HCT116 (cell line): Measurements from ENCODE around the gene CELSR3. TPM values are rescaled to one million over a fixed set of nuclear protein-coding genes. Genes with fewer than 3 reads are reported as not detected.

Experiments used
- ATAC-seq: fragments of 200-7000 bp; cut with Tn5 transposase; 2 replicates; pipeline ENCODE4 v1.9.1; 2020; ENCODE audit warnings: mild to moderate bottlenecking, moderate library complexity
- BruUV-seq: library from RNA; stranded (reverse); fragments of 400-500 nt; replicated peaks from 2 replicates; lab custom pipeline; 2021; lab: Mats Ljungman, UMichigan
- CTCF ChIA-PET: fragments of 300-600 bp; sonication (Branson Sonifier 250); formaldehyde crosslinking; loops from one replicate; lab custom pipeline; 2021; ENCODE audit warnings: antibody characterized with exemption; lab: Charles Lee
- POLR2A ChIA-PET: fragments of 300-600, 350-600 bp; sonication (Branson Sonifier 250); formaldehyde crosslinking; loops from one replicate; lab custom pipeline; 2021; ENCODE audit warnings: antibody characterized with exemption; lab: Charles Lee
- RAD21 ChIA-PET, 2 experiments: fragments of 300-600 bp; sonication (Branson Sonifier 250); formaldehyde crosslinking; loops; one replicate each; lab custom pipeline; 2023; ENCODE audit warnings: low total read pairs in 2 of 2; ENCODE audit not compliant: uncharacterized antibody in 2 of 2, unreplicated experiment in 2 of 2, low non-redundant PET in 1 of 2; lab: Charles Lee
- DNase-seq: peaks from one replicate; pipeline ENCODE4 v3.0.0-alpha.2; 2010; ENCODE audit warnings: low read depth, low spot score
- H2AFZ ChIP-seq: fragments of 200-600 bp; shearing (Covaris generic), sonication (generic); 2 replicates; pipeline ENCODE4 v1.6.1; 2017; ENCODE audit warnings: low read depth, mixed run types, mixed read lengths, antibody characterized with exemption, low read length; ENCODE audit not compliant: poor library complexity, severe bottlenecking
- H3K27ac ChIP-seq: 2 replicates; pipeline ENCODE4 v1.5.1; 2012; ENCODE audit warnings: low read depth, low read length
- H3K27me3 ChIP-seq: fragments of 200-600 bp; sonication (generic); 2 replicates; pipeline ENCODE4 v1.6.1; 2016; ENCODE audit warnings: mixed run types, low read length, mixed read lengths; ENCODE audit not compliant: insufficient read depth
- H3K36me3 ChIP-seq, 2 experiments: fragments of 200-500 bp in 1 of 2; fragments of 200-600 bp in 1 of 2; sonication (Bioruptor generic) in 1 of 2; sonication (generic) in 1 of 2; 2 replicates each; pipeline versions ENCODE4 v1.5.1 to v1.6.1; 2014 to 2016; ENCODE audit warnings: low read length in 2 of 2, inconsistent platforms in 1 of 2, mixed read lengths in 1 of 2, mixed run types in 1 of 2; ENCODE audit not compliant: insufficient read depth in 2 of 2, control insufficient read depth in 1 of 2
- H3K4me1 ChIP-seq, 2 experiments: fragments of 200-600 bp in 1 of 2; sonication (generic) in 1 of 2; 2 replicates each; pipeline versions ENCODE4 v1.5.1 to v1.6.1; 2012 to 2017; ENCODE audit warnings: low read length in 2 of 2, inconsistent platforms in 1 of 2, mild to moderate bottlenecking in 1 of 2, mixed read lengths in 1 of 2, mixed run types in 1 of 2, moderate library complexity in 1 of 2; ENCODE audit not compliant: insufficient read depth in 2 of 2, control insufficient read depth in 1 of 2
- H3K4me2 ChIP-seq: fragments of 200-600 bp; sonication (generic); 2 replicates; pipeline ENCODE4 v1.6.1; 2017; ENCODE audit warnings: mixed run types, low read length, mixed read lengths
- H3K4me3 ChIP-seq, 2 experiments: fragments of 200-600 bp in 1 of 2; sonication (generic) in 1 of 2; replicated peaks in 1 of 2; 2 replicates each; pipeline ENCODE4 v1.5.1; 2011 to 2016; ENCODE audit warnings: low read length in 2 of 2, control low read depth in 1 of 2, low read depth in 1 of 2, mild to moderate bottlenecking in 1 of 2, mixed read lengths in 1 of 2, mixed run types in 1 of 2
- H3K79me2 ChIP-seq: fragments of 200-600 bp; sonication (generic); 2 replicates; pipeline ENCODE4 v1.6.1; 2017; ENCODE audit warnings: mild to moderate bottlenecking, mixed run types, low read length, moderate library complexity, mixed read lengths; ENCODE audit not compliant: insufficient read depth
- H3K9ac ChIP-seq: fragments of 200-600 bp; sonication (generic); 2 replicates; pipeline ENCODE4 v1.6.1; 2016; ENCODE audit warnings: low read length, mixed read lengths
- H3K9me2 ChIP-seq: fragments of 200-600 bp; sonication (generic), shearing (Covaris generic); 2 replicates; pipeline ENCODE4 v1.6.1; 2017; ENCODE audit warnings: mixed run types, mild to moderate bottlenecking, moderate library complexity; ENCODE audit not compliant: insufficient read depth
- H3K9me3 ChIP-seq, 2 experiments: fragments of 200-500 bp in 1 of 2; fragments of 200-600 bp in 1 of 2; sonication (Bioruptor generic) in 1 of 2; sonication (generic) in 1 of 2; 2 replicates each; pipeline ENCODE4 v1.6.1; 2014 to 2017; ENCODE audit warnings: low read length in 2 of 2, mixed read lengths in 2 of 2, inconsistent platforms in 1 of 2, low read depth in 1 of 2, mild to moderate bottlenecking in 1 of 2, mixed run types in 1 of 2, moderate library complexity in 1 of 2; ENCODE audit not compliant: control insufficient read depth in 1 of 2, insufficient read depth in 1 of 2
- H4K20me1 ChIP-seq: fragments of 200-600 bp; sonication (generic), shearing (Covaris generic); 2 replicates; pipeline ENCODE4 v1.6.1; 2017; ENCODE audit warnings: mixed run types, mild to moderate bottlenecking, moderate library complexity; ENCODE audit not compliant: insufficient read depth
- CBX3 ChIP-seq: IDR thresholded peaks from 2 replicates; pipeline ENCODE4 v1.6.1; 2012; ENCODE audit warnings: low read depth
- CEBPB ChIP-seq: IDR thresholded peaks from 2 replicates; pipeline ENCODE4 v1.6.1; 2012; ENCODE audit warnings: low read depth
- EGR1 ChIP-seq: IDR thresholded peaks from 2 replicates; pipeline ENCODE4 v1.6.1; 2012; ENCODE audit warnings: low read depth
- ELF1 ChIP-seq: IDR thresholded peaks from 2 replicates; pipeline ENCODE4 v1.6.1; 2012; ENCODE audit warnings: low read depth, borderline replicate concordance
- EZH2phosphoT487 ChIP-seq: fragments of 200-600 bp; IDR thresholded peaks from 2 replicates; pipeline ENCODE4 v1.6.1; 2018; ENCODE audit warnings: antibody characterized with exemption, borderline replicate concordance
- FOSL1 ChIP-seq: IDR thresholded peaks from 2 replicates; pipeline ENCODE4 v1.6.1; 2012; ENCODE audit warnings: low read depth
- POLR2A ChIP-seq: IDR thresholded peaks from 2 replicates; pipeline ENCODE4 v1.7.0; 2011; ENCODE audit warnings: borderline replicate concordance; ENCODE audit not compliant: insufficient read depth, insufficient read length; ENCODE audit errors: extremely low read depth
- POLR2AphosphoS5 ChIP-seq: IDR thresholded peaks from 2 replicates; pipeline ENCODE4 v1.6.1; 2011; ENCODE audit warnings: mild to moderate bottlenecking, low read depth, low read length, moderate library complexity
- SP1 ChIP-seq: IDR thresholded peaks from 2 replicates; pipeline ENCODE4 v1.6.1; 2012; ENCODE audit warnings: low read depth
- SRF ChIP-seq: IDR thresholded peaks from 2 replicates; pipeline ENCODE4 v1.6.1; 2012; ENCODE audit warnings: low read depth
- ZNF274 ChIP-seq: fragments of 200-500 bp; sonication (Bioruptor generic); IDR thresholded peaks from 2 replicates; pipeline ENCODE4 v1.6.1; 2014; ENCODE audit warnings: mild to moderate bottlenecking, low read depth, low read length, inconsistent platforms
- intact Hi-C: fragments of 100-400 bp; cut with micrococcal nuclease; formaldehyde crosslinking; loops from 2 replicates; pipeline ENCODE4 v1.10.0; 2022
- total RNA-seq: library from RNA; stranded (reverse); gene quantifications from one replicate; pipeline ENCODE4 v1.2.1, GENCODE V29; 2021; ENCODE audit not compliant: unreplicated experiment
- TF ChIP-seq, protein P1 (sequence below): IDR thresholded peaks from 2 replicates; pipeline ENCODE4 v1.6.1; 2012
- TF ChIP-seq, protein P2 (sequence below), 3 experiments: fragments of 200-600 bp in 1 of 3; sonication (generic) in 1 of 3; IDR thresholded peaks in 2 of 3; conservative IDR thresholded peaks in 1 of 3; 2 replicates each; pipeline ENCODE4 v1.5.1; 2012 to 2017; ENCODE audit warnings: low read depth in 2 of 3, low read length in 2 of 3, antibody characterized with exemption in 1 of 3, borderline replicate concordance in 1 of 3, control low read depth in 1 of 3, mild to moderate bottlenecking in 1 of 3, mixed read lengths in 1 of 3, mixed run types in 1 of 3, moderate library complexity in 1 of 3; ENCODE audit not compliant: insufficient read depth in 1 of 3
- TF ChIP-seq, protein P3 (sequence below): IDR thresholded peaks from 2 replicates; pipeline ENCODE4 v1.6.1; 2012

The CELSR3 gene
- total RNA-seq, 1 experiment from 2014 or later: 7.8 TPM

DNA sequence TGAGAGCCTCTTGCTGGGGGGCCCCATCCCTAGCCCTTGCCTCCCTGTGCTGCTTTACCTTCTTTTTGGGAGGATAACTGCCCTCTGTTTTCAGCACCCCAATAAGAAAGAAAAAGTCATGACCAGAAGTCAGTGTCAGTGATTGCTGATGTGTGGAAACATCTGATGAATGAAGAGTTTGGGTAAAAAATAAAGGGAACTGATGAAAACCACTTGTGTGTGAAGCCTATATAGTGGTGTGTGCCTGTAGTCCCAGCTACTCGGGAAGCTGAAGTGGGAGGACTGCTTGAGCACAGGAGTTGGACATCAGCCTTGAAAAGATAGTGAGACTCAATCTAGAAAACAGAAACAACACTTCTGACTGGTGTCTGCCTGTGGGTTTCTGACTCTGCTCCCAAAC lies 9.8 kb upstream of the CELSR3 start:
- Histone ChIP-seq H3K79me2 (no peaks in the 10 kb centered on the region), H3K36me3 (peaks cover 11 to 18% of the 10 kb centered on the region in 2 experiments; a peak in 3 of 4 replicates), H3K9me3 (no peaks in the 10 kb centered on the region), H3K27me3 (no peaks in the 10 kb centered on the region), H3K4me2 (no peak overlapping the region), H4K20me1 (no peaks in the 10 kb centered on the region), H3K4me3 (no peak overlapping the region), H3K9me2 (no peaks in the 10 kb centered on the region), H3K4me1 (no peaks in the 10 kb centered on the region), H3K27ac (no peak overlapping the region), H3K9ac (no peak overlapping the region), H2AFZ (no peak overlapping the region)
- DNase-seq: no peak
- TF ChIP-seq POLR2AphosphoS5 (no peak), FOSL1 (no peak), EZH2phosphoT487 (no peak), CEBPB (no peak), SRF (no peak), ZNF274 (no peak), POLR2A (no peak), CBX3 (no peak), ELF1 (no peak), SP1 (no peak), EGR1 (no peak)
- TF ChIP-seq, protein P1, sequence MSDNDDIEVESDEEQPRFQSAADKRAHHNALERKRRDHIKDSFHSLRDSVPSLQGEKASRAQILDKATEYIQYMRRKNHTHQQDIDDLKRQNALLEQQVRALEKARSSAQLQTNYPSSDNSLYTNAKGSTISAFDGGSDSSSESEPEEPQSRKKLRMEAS: no peak
- TF ChIP-seq, protein P2, sequence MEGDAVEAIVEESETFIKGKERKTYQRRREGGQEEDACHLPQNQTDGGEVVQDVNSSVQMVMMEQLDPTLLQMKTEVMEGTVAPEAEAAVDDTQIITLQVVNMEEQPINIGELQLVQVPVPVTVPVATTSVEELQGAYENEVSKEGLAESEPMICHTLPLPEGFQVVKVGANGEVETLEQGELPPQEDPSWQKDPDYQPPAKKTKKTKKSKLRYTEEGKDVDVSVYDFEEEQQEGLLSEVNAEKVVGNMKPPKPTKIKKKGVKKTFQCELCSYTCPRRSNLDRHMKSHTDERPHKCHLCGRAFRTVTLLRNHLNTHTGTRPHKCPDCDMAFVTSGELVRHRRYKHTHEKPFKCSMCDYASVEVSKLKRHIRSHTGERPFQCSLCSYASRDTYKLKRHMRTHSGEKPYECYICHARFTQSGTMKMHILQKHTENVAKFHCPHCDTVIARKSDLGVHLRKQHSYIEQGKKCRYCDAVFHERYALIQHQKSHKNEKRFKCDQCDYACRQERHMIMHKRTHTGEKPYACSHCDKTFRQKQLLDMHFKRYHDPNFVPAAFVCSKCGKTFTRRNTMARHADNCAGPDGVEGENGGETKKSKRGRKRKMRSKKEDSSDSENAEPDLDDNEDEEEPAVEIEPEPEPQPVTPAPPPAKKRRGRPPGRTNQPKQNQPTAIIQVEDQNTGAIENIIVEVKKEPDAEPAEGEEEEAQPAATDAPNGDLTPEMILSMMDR (IDR thresholded peaks at IDR 0.05 in 2 of 3, conservative IDR thresholded peaks at IDR 0.05 in 1 of 3; ENCODE audit: borderline replicate concordance in 1 of 3, insufficient read depth in 1 of 3, low read depth in 2 of 3, low read length in 2 of 3): no peak
- TF ChIP-seq, protein P3, sequence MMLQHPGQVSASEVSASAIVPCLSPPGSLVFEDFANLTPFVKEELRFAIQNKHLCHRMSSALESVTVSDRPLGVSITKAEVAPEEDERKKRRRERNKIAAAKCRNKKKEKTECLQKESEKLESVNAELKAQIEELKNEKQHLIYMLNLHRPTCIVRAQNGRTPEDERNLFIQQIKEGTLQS: no peak
- intact Hi-C loops: no loop called here
- BruUV-seq: no TSS peak
- RAD21 ChIA-PET: no interaction called here
- POLR2A ChIA-PET: no interaction called here
- ATAC-seq: no peak
- CTCF ChIA-PET: no interaction called here
